Stomach smooth muscle (tissue), 2 donors: ENCODE results near the gene LRP2BP.

ENCODE experiments used
- H3K27ac ChIP-seq: one replicate; pipeline ENCODE4 v1.7.0; 2013; ENCODE audit warnings: mild to moderate bottlenecking, low read length, inconsistent platforms
- H3K27me3 ChIP-seq, 2 donors: one replicate each; pipeline ENCODE4 v1.7.0; 2013; ENCODE audit warnings: low read length in 2 of 2; ENCODE audit not compliant: insufficient read depth in 2 of 2, control insufficient read depth in 1 of 2
- H3K36me3 ChIP-seq, 2 donors: one replicate each; pipeline ENCODE4 v1.7.0; 2013; ENCODE audit warnings: low read length in 2 of 2; ENCODE audit not compliant: control insufficient read depth in 2 of 2, insufficient read depth in 2 of 2
- H3K4me1 ChIP-seq: one replicate; pipeline ENCODE4 v1.7.0; 2013; ENCODE audit warnings: low read length; ENCODE audit not compliant: control insufficient read depth, insufficient read depth
- H3K4me3 ChIP-seq, 2 donors: one replicate each; pipeline ENCODE4 v1.7.0; 2013; ENCODE audit warnings: low read length in 2 of 2
- H3K9ac ChIP-seq, 2 donors: one replicate each; pipeline ENCODE4 v1.7.0; 2013; ENCODE audit warnings: low read length in 2 of 2, mild to moderate bottlenecking in 1 of 2
- H3K9me3 ChIP-seq, 2 donors: one replicate each; pipeline ENCODE4 v1.7.0; 2013; ENCODE audit warnings: low read length in 2 of 2; ENCODE audit not compliant: control insufficient read depth in 2 of 2
- donor health status: healthy.
- donor health status: Pancreatic carcinoma.

The LRP2BP gene

GRCh38 chr4:185421366-185422124 is 25.8 kb upstream of the LRP2BP start:
- peaks cover 17% of the 10 kb centered on the region for H3K4me1 ChIP-seq

GRCh38 chr4:185416955-185417354 is 21.2 kb upstream of the LRP2BP start:
- Histone ChIP-seq H3K4me1 (no peaks in the 10 kb centered on the region), H3K4me3 (no peak overlapping the region), H3K9ac (no peak overlapping the region), H3K27me3 (no peaks in the 10 kb centered on the region), H3K27ac (no peak overlapping the region), H3K36me3 (peaks cover 21 to 41% of the 10 kb centered on the region in 2 donors), H3K9me3 (no peaks in the 10 kb centered on the region)

More at GRCh38 chr4:185421366-185422124, 25.8 kb upstream of the LRP2BP start:
- Histone ChIP-seq H3K9me3 (no peaks in the 10 kb centered on the region), H3K27ac (no peak overlapping the region), H3K27me3 (no peaks in the 10 kb centered on the region), H3K4me3 (no peak overlapping the region), H3K36me3 (peaks cover 11 to 12% of the 10 kb centered on the region in 2 donors), H3K9ac (no peak overlapping the region)

GRCh38 chr4:185412412-185412811 is 16.7 kb upstream of the LRP2BP start:
- no peak overlapping the region for H3K9ac ChIP-seq
- H3K27ac ChIP-seq: no peak overlapping the region
- H3K4me3 ChIP-seq: no peak overlapping the region
- H3K36me3 ChIP-seq: peaks cover 27 to 43% of the 10 kb centered on the region in 2 donors
- no peaks in the 10 kb centered on the region for H3K4me1 ChIP-seq
- H3K9me3 ChIP-seq: peaks cover 0 to 3% of the 10 kb centered on the region in 2 donors
- H3K27me3 ChIP-seq: no peaks in the 10 kb centered on the region

GRCh38 chr4:185411849-185412248 is 16.1 kb upstream of the LRP2BP start:
- Histone ChIP-seq H3K4me1 (no peaks in the 10 kb centered on the region), H3K36me3 (peaks cover 23 to 43% of the 10 kb centered on the region in 2 donors), H3K9ac (no peak overlapping the region), H3K27me3 (no peaks in the 10 kb centered on the region), H3K9me3 (peaks cover 0 to 3% of the 10 kb centered on the region in 2 donors), H3K4me3 (no peak overlapping the region), H3K27ac (no peak overlapping the region)

DNA sequence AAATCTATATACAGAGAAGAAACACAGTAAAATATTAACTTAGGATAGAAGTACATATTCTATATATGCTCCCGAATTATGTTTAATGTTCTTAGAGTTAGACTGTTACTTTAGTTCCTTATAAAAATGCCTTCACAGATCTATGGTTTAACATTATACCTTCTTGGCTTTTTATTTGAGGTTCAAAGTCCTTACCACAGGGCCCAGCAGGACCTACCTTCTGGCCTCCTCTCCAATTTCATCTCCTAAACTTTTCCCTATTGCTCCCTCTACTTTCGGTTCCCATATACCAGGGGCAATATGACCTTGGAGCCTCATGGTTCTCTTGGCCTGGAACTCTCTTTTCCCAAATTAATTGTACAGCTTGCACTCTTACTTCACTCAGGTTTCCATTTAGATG is 12.7 kb upstream of the LRP2BP start:
- Histone ChIP-seq H3K36me3 (peaks cover 25 to 31% of the 10 kb centered on the region in 2 donors), H3K4me1 (no peaks in the 10 kb centered on the region), H3K9me3 (peaks cover 0 to 3% of the 10 kb centered on the region in 2 donors), H3K9ac (no peak overlapping the region), H3K4me3 (no peak overlapping the region), H3K27me3 (no peaks in the 10 kb centered on the region), H3K27ac (no peak overlapping the region)

- no peaks in the 10 kb centered on the region for H3K27me3 ChIP-seq
- H3K9ac ChIP-seq: no peak overlapping the region
- H3K27ac ChIP-seq: no peak overlapping the region
- no peak overlapping the region for H3K4me3 ChIP-seq
- peaks cover 0 to 3% of the 10 kb centered on the region in 2 donors for H3K9me3 ChIP-seq
- H3K4me1 ChIP-seq: no peaks in the 10 kb centered on the region
- peaks cover 25 to 34% of the 10 kb centered on the region in 2 donors for H3K36me3 ChIP-seq
Measured at GRCh38 chr4:185405296-185405999, 9.7 kb upstream of the LRP2BP start.

DNA sequence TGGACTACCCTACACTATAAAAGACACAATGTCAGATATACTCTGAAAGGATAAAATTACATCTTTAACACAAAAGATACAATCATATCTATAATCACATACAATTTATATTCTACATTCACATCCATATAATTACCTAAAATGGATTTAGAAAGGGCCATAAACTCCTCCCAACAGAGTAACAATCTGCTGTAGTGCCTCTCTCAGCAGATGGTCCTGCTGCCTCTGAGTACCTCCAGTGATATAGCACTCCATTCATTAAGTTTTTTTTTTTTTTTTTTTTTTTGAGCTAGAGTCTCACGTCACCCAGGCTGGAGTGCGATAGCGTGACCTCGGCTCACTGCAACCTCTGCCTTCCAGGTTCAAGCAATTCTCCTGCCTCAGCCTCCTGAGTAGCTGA is 8.3 kb upstream of the LRP2BP start:
- Histone ChIP-seq H3K4me1 (no peaks in the 10 kb centered on the region), H3K27ac (no peak overlapping the region), H3K27me3 (no peaks in the 10 kb centered on the region), H3K9ac (no peak overlapping the region), H3K9me3 (no peaks in the 10 kb centered on the region), H3K36me3 (peaks cover 24 to 37% of the 10 kb centered on the region in 2 donors), H3K4me3 (no peak overlapping the region)

- Histone ChIP-seq H3K9me3 (no peaks in the 10 kb centered on the region), H3K9ac (no peak overlapping the region), H3K4me1 (peaks cover 10% of the 10 kb centered on the region), H3K27ac (no peak overlapping the region), H3K27me3 (no peaks in the 10 kb centered on the region), H3K4me3 (no peak overlapping the region), H3K36me3 (peaks cover 14 to 22% of the 10 kb centered on the region in 2 donors)
Measured at GRCh38 chr4:185399466-185399865, 3.7 kb upstream of the LRP2BP start.

GRCh38 chr4:185398618-185399017 is 2.9 kb upstream of the LRP2BP start:
- Histone ChIP-seq H3K4me1 (peaks cover 10% of the 10 kb centered on the region), H3K9me3 (no peaks in the 10 kb centered on the region), H3K27me3 (no peaks in the 10 kb centered on the region), H3K27ac (no peak overlapping the region), H3K4me3 (no peak overlapping the region), H3K9ac (no peak overlapping the region), H3K36me3 (peaks cover 14 to 22% of the 10 kb centered on the region in 2 donors)

DNA sequence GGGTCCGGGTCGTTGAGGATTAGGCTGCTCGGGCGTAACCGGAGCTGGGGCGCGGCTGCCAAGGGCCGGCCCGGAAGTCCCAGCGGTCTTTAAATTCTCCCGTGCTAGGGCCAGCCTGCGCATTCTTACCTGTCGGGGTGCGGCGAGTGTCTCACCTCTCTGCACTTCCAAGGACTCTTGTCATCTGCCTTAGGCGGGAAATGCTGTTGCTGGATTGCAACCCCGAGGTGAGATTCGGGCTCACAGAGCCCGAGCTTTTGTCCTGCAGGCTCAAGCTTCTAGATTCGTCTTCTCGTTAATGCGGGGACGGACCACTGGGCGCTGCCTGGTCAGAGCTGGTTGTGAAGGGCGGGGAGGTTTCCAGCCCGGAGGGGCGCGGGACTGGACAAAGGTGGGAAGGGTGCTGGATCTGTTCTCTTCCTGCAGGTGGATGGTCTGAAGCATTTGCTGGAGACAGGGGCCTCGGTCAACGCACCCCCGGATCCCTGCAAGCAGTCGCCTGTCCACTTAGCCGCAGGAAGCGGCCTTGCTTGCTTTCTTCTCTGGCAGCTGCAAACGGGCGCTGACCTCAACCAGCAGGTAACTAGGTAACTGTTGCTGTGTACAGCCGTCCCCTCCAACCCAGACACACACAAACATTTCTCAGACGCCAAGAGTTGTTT is 1.1 kb upstream of the LRP2BP start, which contains the start of gene ANKRD37:
Gene ANKRD37, plus strand, starts transcription at position 118 of the 662 bp plus-strand sequence. Its CDS starts 83 bp downstream, at position 201.
- H3K9me3 ChIP-seq: no peaks in the 10 kb centered on the region
- no peaks in the 10 kb centered on the region for H3K27me3 ChIP-seq
- peaks cover 7 to 15% of the 10 kb centered on the region in 2 donors for H3K36me3 ChIP-seq
- H3K4me3 ChIP-seq: peak within 1 kb of the TSS; percentile 75 to 85
- peak within 1 kb of the TSS; percentile 94 for H3K27ac ChIP-seq
- H3K9ac ChIP-seq: peak within 1 kb of the TSS; percentile 80 to 89
- peaks cover 10% of the 10 kb centered on the region for H3K4me1 ChIP-seq
